ENCODE data around the gene OVOL1. TPM values are rescaled to one million over a fixed set of nuclear protein-coding genes. Genes with fewer than 3 reads are reported as not detected.
"Not testable (repeated sequence)": the region's sequence is repeated elsewhere in the genome, so short reads cannot be mapped to it uniquely, and the experiment has no call there.

OVOL1 gene
- total RNA-seq, 1 experiment from 2014 or later: 12.7 TPM

GRCh38 chr11:65743681-65744025, 43.2 kb upstream of the OVOL1 start:
- no TSS peak for BruUV-seq (replicated peaks)
- intact Hi-C loops (cut with micrococcal nuclease; ENCODE audit: unreplicated experiment): loop anchor here (2.0 kb wide), 1 partner anchor 75 kb away; no protein-coding TSS in a partner anchor
- Mint-ChIP-seq H3K9me3 (ENCODE audit: low read depth, unreplicated experiment) (no peaks in the 10 kb centered on the region), H3K36me3 (ENCODE audit: insufficient read depth, unreplicated experiment) (no peaks in the 10 kb centered on the region), H3K4me3 (ENCODE audit: low read depth, unreplicated experiment) (no peak overlapping the region), H3K27me3 (ENCODE audit: unreplicated experiment) (peaks cover 74% of the 10 kb centered on the region), H3K27ac (ENCODE audit: unreplicated experiment) (no peak overlapping the region), H3K4me1 (ENCODE audit: low read depth, unreplicated experiment) (no peaks in the 10 kb centered on the region)
- no peak for DNase-seq
- CTCF ChIA-PET: interaction anchor here (1.4 kb wide), 1 partner anchor 36 kb away, joined by 7 read pairs; no protein-coding TSS in a partner anchor
- TF ChIP-seq CTCF (IDR thresholded peaks at IDR 0.05; ENCODE audit: unreplicated experiment): no peak

- DNase-seq: peak; percentile 60
- intact Hi-C loops (cut with micrococcal nuclease; ENCODE audit: unreplicated experiment): loop anchor here (2.0 kb wide), 1 partner anchor 75 kb away; no protein-coding TSS in a partner anchor
- CTCF ChIA-PET: interaction anchor here (0.6 to 1.5 kb wide), 10 partner anchors 9 to 144 kb away, joined by 3 to 9 read pairs (median 3); partner anchors contain the start of genes FIBP, KAT5 and RNASEH2C
- no TSS peak for BruUV-seq (replicated peaks)
- H3K9me3 Mint-ChIP-seq (ENCODE audit: low read depth, unreplicated experiment): no peaks in the 10 kb centered on the region
- peak; percentile 33 for TF ChIP-seq CTCF (IDR thresholded peaks at IDR 0.05; ENCODE audit: unreplicated experiment)
- peaks cover 79% of the 10 kb centered on the region for H3K27me3 Mint-ChIP-seq (ENCODE audit: unreplicated experiment)
- no peak overlapping the region for H3K4me3 Mint-ChIP-seq (ENCODE audit: low read depth, unreplicated experiment)
- H3K4me1 Mint-ChIP-seq (ENCODE audit: low read depth, unreplicated experiment): no peaks in the 10 kb centered on the region
- no peaks in the 10 kb centered on the region for H3K36me3 Mint-ChIP-seq (ENCODE audit: insufficient read depth, unreplicated experiment)
- no peak overlapping the region for H3K27ac Mint-ChIP-seq (ENCODE audit: unreplicated experiment)
These were observed 42.7 kb upstream of the OVOL1 start for GRCh38 chr11:65744026-65744698.

- Mint-ChIP-seq H3K27me3 (ENCODE audit: unreplicated experiment) (peaks cover 85% of the 10 kb centered on the region), H3K4me1 (ENCODE audit: low read depth, unreplicated experiment) (no peaks in the 10 kb centered on the region), H3K27ac (ENCODE audit: unreplicated experiment) (no peak overlapping the region), H3K36me3 (ENCODE audit: insufficient read depth, unreplicated experiment) (no peaks in the 10 kb centered on the region), H3K4me3 (ENCODE audit: low read depth, unreplicated experiment) (no peak overlapping the region), H3K9me3 (ENCODE audit: low read depth, unreplicated experiment) (no peaks in the 10 kb centered on the region)
- no TSS peak for BruUV-seq (replicated peaks)
- CTCF ChIA-PET: interaction anchor here (0.6 to 1.5 kb wide), 10 partner anchors 8 to 144 kb away, joined by 3 to 9 read pairs (median 3); partner anchors contain the start of genes FIBP, KAT5 and RNASEH2C
- DNase-seq: no peak
- TF ChIP-seq CTCF (IDR thresholded peaks at IDR 0.05; ENCODE audit: unreplicated experiment): no peak
- intact Hi-C loops (cut with micrococcal nuclease; ENCODE audit: unreplicated experiment): loop anchor here (2.0 kb wide), 1 partner anchor 74 kb away; no protein-coding TSS in a partner anchor
These were observed 42.2 kb upstream of the OVOL1 start for GRCh38 chr11:65744699-65745042.

GRCh38 chr11:65745049-65745448, 41.8 kb upstream of the OVOL1 start:
- Mint-ChIP-seq H3K27ac (ENCODE audit: unreplicated experiment) (no peak overlapping the region), H3K9me3 (ENCODE audit: low read depth, unreplicated experiment) (no peaks in the 10 kb centered on the region), H3K4me1 (ENCODE audit: low read depth, unreplicated experiment) (no peaks in the 10 kb centered on the region), H3K4me3 (ENCODE audit: low read depth, unreplicated experiment) (no peak overlapping the region), H3K27me3 (ENCODE audit: unreplicated experiment) (peaks cover 88% of the 10 kb centered on the region), H3K36me3 (ENCODE audit: insufficient read depth, unreplicated experiment) (no peaks in the 10 kb centered on the region)
- BruUV-seq (replicated peaks): no TSS peak
- intact Hi-C loops (cut with micrococcal nuclease; ENCODE audit: unreplicated experiment): loop anchor here (2.0 kb wide), 1 partner anchor 74 kb away; no protein-coding TSS in a partner anchor
- no peak for TF ChIP-seq CTCF (IDR thresholded peaks at IDR 0.05; ENCODE audit: unreplicated experiment)
- CTCF ChIA-PET: interaction anchor here (0.6 to 1.5 kb wide), 9 partner anchors 8 to 143 kb away, joined by 3 to 9 read pairs (median 3); partner anchors contain the start of genes FIBP and RNASEH2C
- DNase-seq: no peak

- intact Hi-C loops (cut with micrococcal nuclease; ENCODE audit: unreplicated experiment); H3K4me1 Mint-ChIP-seq (ENCODE audit: low read depth, unreplicated experiment); DNase-seq; BruUV-seq (replicated peaks); H3K36me3 Mint-ChIP-seq (ENCODE audit: insufficient read depth, unreplicated experiment); CTCF ChIA-PET; H3K9me3 Mint-ChIP-seq (ENCODE audit: low read depth, unreplicated experiment); H3K4me3 Mint-ChIP-seq (ENCODE audit: low read depth, unreplicated experiment); H3K27ac Mint-ChIP-seq (ENCODE audit: unreplicated experiment): not testable (repeated sequence)
- peaks cover 11% of the 10 kb centered on the region for H3K27me3 Mint-ChIP-seq (ENCODE audit: unreplicated experiment)
These were observed 24.7 kb upstream of the OVOL1 start for GRCh38 chr11:65762169-65762568.

- BruUV-seq (replicated peaks); H3K36me3 Mint-ChIP-seq (ENCODE audit: insufficient read depth, unreplicated experiment); intact Hi-C loops (cut with micrococcal nuclease; ENCODE audit: unreplicated experiment); H3K4me1 Mint-ChIP-seq (ENCODE audit: low read depth, unreplicated experiment); H3K9me3 Mint-ChIP-seq (ENCODE audit: low read depth, unreplicated experiment); H3K4me3 Mint-ChIP-seq (ENCODE audit: low read depth, unreplicated experiment); H3K27ac Mint-ChIP-seq (ENCODE audit: unreplicated experiment); CTCF ChIA-PET; DNase-seq: not testable (repeated sequence)
- H3K27me3 Mint-ChIP-seq (ENCODE audit: unreplicated experiment): peaks cover 11% of the 10 kb centered on the region
These were observed 24.0 kb upstream of the OVOL1 start for GRCh38 chr11:65762816-65763215.
